Activated CD4-positive, alpha-beta T cell treated with anti-CD3 and anti-CD28 coated beads, Interleukin-2, amount 10 ng/mL, durations not matched to agents 24 days and 14 days (primary cell): ENCODE data around the gene PRKAG1. TPM values are rescaled to one million over a fixed set of nuclear protein-coding genes. Genes with fewer than 3 reads are reported as not detected.

Source experiments
- DNase-seq: peaks from one replicate; pipeline ENCODE4 v3.0.0; 2022
- H3K27ac Mint-ChIP-seq: one replicate; pipeline ENCODE4 v1.8.0; 2022; ENCODE audit warnings: mild to moderate bottlenecking, mixed read lengths
- H3K27me3 Mint-ChIP-seq: one replicate; pipeline ENCODE4 v1.8.0; 2022; ENCODE audit warnings: mixed read lengths
- H3K36me3 Mint-ChIP-seq: one replicate; pipeline ENCODE4 v1.8.0; 2022; ENCODE audit warnings: low read depth, mild to moderate bottlenecking, mixed read lengths
- H3K4me1 Mint-ChIP-seq: one replicate; pipeline ENCODE4 v1.8.0; 2021; ENCODE audit warnings: mixed read lengths
- H3K4me3 Mint-ChIP-seq: one replicate; pipeline ENCODE4 v1.8.0; 2022; ENCODE audit warnings: mild to moderate bottlenecking, moderate library complexity, mixed read lengths
- H3K9me3 Mint-ChIP-seq: one replicate; pipeline ENCODE4 v1.8.0; 2021; ENCODE audit warnings: mixed read lengths
- intact Hi-C: fragments of 100-400 bp; cut with micrococcal nuclease; formaldehyde crosslinking; loops from one replicate; pipeline ENCODE4 v1.15.1; 2023
- total RNA-seq: library from RNA; stranded (reverse); gene quantifications from 2 replicates; pipeline ENCODE4 v1.2.3, GENCODE V29; 2022

Gene PRKAG1
- total RNA-seq, 1 donor from 2014 or later: 75.3 TPM

GRCh38 chr12:48982397-48983080 is 36.0 kb downstream of the PRKAG1 start:
- H3K4me3 Mint-ChIP-seq: peak overlapping the region; percentile 73
- peaks cover 45% of the 10 kb centered on the region for H3K4me1 Mint-ChIP-seq
- H3K27ac Mint-ChIP-seq: no peak overlapping the region
- H3K9me3 Mint-ChIP-seq: no peaks in the 10 kb centered on the region
- DNase-seq: peak; percentile 55
- intact Hi-C loops: loop anchor here (5.0 kb wide), 1 partner anchor 980 kb away; the partner anchor contains the start of gene COL2A1
- peaks cover 2% of the 10 kb centered on the region for H3K36me3 Mint-ChIP-seq
- H3K27me3 Mint-ChIP-seq: peaks cover 84% of the 10 kb centered on the region

GRCh38 chr12:48981757-48982157 is 36.8 kb downstream of the PRKAG1 start:
- peaks cover 53% of the 10 kb centered on the region for H3K4me1 Mint-ChIP-seq

DNA sequence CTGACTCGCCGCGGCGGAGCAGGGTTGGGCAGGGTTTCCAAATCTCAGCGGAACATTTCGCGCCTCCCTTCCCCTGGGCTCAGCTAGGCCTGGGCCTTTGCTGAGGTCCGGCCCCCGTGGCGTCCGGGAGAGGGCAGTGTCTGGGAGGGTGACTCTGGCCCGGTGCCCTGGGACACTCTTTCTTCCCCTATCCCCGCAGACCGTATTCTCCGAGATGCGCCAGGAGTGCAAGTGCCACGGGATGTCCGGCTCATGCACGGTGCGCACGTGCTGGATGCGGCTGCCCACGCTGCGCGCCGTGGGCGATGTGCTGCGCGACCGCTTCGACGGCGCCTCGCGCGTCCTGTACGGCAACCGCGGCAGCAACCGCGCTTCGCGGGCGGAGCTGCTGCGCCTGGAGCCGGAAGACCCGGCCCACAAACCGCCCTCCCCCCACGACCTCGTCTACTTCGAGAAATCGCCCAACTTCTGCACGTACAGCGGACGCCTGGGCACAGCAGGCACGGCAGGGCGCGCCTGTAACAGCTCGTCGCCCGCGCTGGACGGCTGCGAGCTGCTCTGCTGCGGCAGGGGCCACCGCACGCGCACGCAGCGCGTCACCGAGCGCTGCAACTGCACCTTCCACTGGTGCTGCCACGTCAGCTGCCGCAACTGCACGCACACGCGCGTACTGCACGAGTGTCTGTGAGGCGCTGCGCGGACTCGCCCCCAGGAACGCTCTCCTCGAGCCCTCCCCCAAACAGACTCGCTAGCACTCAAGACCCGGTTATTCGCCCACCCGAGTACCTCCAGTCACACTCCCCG is 37.4 kb downstream of the PRKAG1 start:
- Mint-ChIP-seq H3K4me1 (peaks cover 55% of the 10 kb centered on the region), H3K4me3 (peak overlapping the region; percentile 73), H3K27me3 (peaks cover 87% of the 10 kb centered on the region), H3K9me3 (no peaks in the 10 kb centered on the region), H3K36me3 (peaks cover 2% of the 10 kb centered on the region), H3K27ac (peak overlapping the region; percentile 58)
- intact Hi-C loops: loop anchor here (1.0 to 5.0 kb wide), 3 partner anchors 10 to 979 kb away; partner anchors contain the start of genes COL2A1 and WNT10B
- peak; percentile 86 for DNase-seq

More at GRCh38 chr12:48981757-48982157, 36.8 kb downstream of the PRKAG1 start:
- no peak for DNase-seq
- Mint-ChIP-seq H3K27me3 (peaks cover 85% of the 10 kb centered on the region), H3K9me3 (no peaks in the 10 kb centered on the region), H3K27ac (peak overlapping the region; percentile 58), H3K36me3 (peaks cover 2% of the 10 kb centered on the region), H3K4me3 (peak overlapping the region; percentile 73)
- intact Hi-C loops: loop anchor here (5.0 kb wide), 1 partner anchor 979 kb away; the partner anchor contains the start of gene COL2A1

GRCh38 chr12:48980389-48980952 is 38.1 kb downstream of the PRKAG1 start:
- DNase-seq: peak; percentile 77
- Mint-ChIP-seq H3K36me3 (peaks cover 2% of the 10 kb centered on the region), H3K4me1 (peaks cover 55% of the 10 kb centered on the region), H3K9me3 (no peaks in the 10 kb centered on the region), H3K4me3 (peak overlapping the region; percentile 73), H3K27ac (peak overlapping the region; percentile 21), H3K27me3 (peaks cover 87% of the 10 kb centered on the region)
- intact Hi-C loops: loop anchor here (1.0 to 5.0 kb wide), 3 partner anchors 9 to 978 kb away; partner anchors contain the start of genes COL2A1 and WNT10B

- peaks cover 2% of the 10 kb centered on the region for H3K36me3 Mint-ChIP-seq
Observed at GRCh38 chr12:48979602-48980388, 38.8 kb downstream of the PRKAG1 start.

DNA sequence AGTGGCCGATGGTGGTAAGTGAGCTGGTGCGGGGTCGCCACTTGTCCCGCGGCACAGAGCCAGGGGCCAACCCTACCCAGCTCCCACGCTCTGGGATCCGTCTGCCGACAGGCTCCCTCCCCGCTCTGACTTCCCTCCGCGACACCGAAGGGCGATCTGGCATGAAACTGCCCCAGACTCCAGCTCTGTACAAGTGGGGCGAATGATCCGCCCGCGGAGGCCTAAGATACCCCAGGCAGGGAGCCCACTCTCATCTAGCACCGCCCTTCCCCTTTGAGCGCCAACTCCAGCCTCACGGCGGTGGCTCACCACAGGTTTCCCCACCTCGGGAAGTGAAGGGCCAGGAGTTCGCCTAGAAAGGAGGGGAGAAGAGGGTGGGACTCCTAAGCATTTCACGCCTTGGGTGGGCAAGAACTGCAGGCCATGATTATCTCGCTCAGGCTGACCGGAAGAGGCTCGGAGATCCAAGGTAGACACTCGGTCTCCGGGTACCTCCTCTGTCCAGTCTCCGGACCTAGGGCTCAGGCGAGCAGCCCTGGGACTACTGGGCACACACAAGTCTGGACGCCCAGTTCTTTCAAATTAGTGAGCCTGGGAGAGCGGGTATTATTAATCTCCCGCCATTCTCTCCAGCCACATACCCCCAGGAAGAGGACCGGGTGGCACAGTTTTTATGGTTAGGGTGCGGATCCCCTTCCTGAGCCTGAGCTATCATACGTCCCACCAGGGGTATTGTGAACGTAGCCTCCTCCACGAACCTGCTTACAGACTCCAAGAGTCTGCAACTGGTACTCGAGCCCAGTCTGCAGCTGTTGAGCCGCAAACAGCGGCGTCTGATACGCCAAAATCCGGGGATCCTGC is 39.6 kb downstream of the PRKAG1 start:
- peaks cover 88% of the 10 kb centered on the region for H3K27me3 Mint-ChIP-seq
- peak overlapping the region; percentile 67 for H3K27ac Mint-ChIP-seq
- peak; percentile 71 for DNase-seq
- H3K4me3 Mint-ChIP-seq: peak overlapping the region; percentile 73
- H3K9me3 Mint-ChIP-seq: no peaks in the 10 kb centered on the region
- peaks cover 55% of the 10 kb centered on the region for H3K4me1 Mint-ChIP-seq
- intact Hi-C loops: loop anchor here (1.0 to 5.0 kb wide), 4 partner anchors 9 to 363 kb away; partner anchors contain the start of gene DDX23
- peaks cover 2% of the 10 kb centered on the region for H3K36me3 Mint-ChIP-seq

More at GRCh38 chr12:48979602-48980388, 38.8 kb downstream of the PRKAG1 start:
- Mint-ChIP-seq H3K9me3 (no peaks in the 10 kb centered on the region), H3K4me3 (peak overlapping the region; percentile 73), H3K27me3 (peaks cover 87% of the 10 kb centered on the region), H3K27ac (no peak overlapping the region), H3K4me1 (peaks cover 55% of the 10 kb centered on the region)
- intact Hi-C loops: loop anchor here (1.0 to 5.0 kb wide), 7 partner anchors 8 to 977 kb away; partner anchors contain the start of genes COL2A1, DDX23 and WNT10B
- DNase-seq: peak; percentile 82

DNA sequence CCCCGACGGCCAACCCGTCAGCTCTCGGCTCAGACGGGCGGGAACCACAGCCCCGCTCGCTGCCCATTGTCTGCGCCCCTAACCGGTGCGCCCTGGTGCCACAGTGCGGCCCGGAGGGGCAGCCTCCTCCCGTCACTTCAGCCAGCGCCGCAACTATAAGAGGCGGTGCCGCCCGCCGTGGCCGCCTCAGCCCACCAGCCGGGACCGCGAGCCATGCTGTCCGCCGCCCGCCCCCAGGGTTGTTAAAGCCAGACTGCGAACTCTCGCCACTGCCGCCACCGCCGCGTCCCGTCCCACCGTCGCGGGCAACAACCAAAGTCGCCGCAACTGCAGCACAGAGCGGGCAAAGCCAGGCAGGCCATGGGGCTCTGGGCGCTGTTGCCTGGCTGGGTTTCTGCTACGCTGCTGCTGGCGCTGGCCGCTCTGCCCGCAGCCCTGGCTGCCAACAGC is 40.3 kb downstream of the PRKAG1 start, which contains the start of gene WNT1:
Gene WNT1, plus strand, starts transcription at position 32 of the 450 bp plus-strand sequence. Its CDS starts 329 bp downstream, at position 361.
- Mint-ChIP-seq H3K27me3 (peaks cover 86% of the 10 kb centered on the region), H3K4me3 (peak within 1 kb of the TSS; percentile 73), H3K27ac (peak within 1 kb of the TSS; percentile 72), H3K36me3 (peaks cover 2% of the 10 kb centered on the region), H3K9me3 (no peaks in the 10 kb centered on the region), H3K4me1 (peaks cover 52% of the 10 kb centered on the region)
- intact Hi-C loops: loop anchor here (2.0 to 5.0 kb wide), 2 partner anchors 126 to 364 kb away; partner anchors contain the start of gene DDX23
- DNase-seq: peak; percentile 70

- peak; percentile 94 for DNase-seq
- peak overlapping the region; percentile 72 for H3K27ac Mint-ChIP-seq
- H3K27me3 Mint-ChIP-seq: peaks cover 88% of the 10 kb centered on the region
- H3K4me3 Mint-ChIP-seq: peak overlapping the region; percentile 64
- H3K36me3 Mint-ChIP-seq: peaks cover 2% of the 10 kb centered on the region
- peaks cover 55% of the 10 kb centered on the region for H3K4me1 Mint-ChIP-seq
- no peaks in the 10 kb centered on the region for H3K9me3 Mint-ChIP-seq
- intact Hi-C loops: loop anchor here (2.0 to 5.0 kb wide), 3 partner anchors 21 to 365 kb away; partner anchors contain the start of genes ARF3 and DDX23
Observed at GRCh38 chr12:48977290-48978281, 41.0 kb downstream of the PRKAG1 start.

- H3K36me3 Mint-ChIP-seq: peaks cover 2% of the 10 kb centered on the region
- peaks cover 85% of the 10 kb centered on the region for H3K27me3 Mint-ChIP-seq
- intact Hi-C loops: loop anchor here (2.0 to 5.0 kb wide), 2 partner anchors 15 to 72 kb away; a partner anchor contains a TSS
- no peak overlapping the region for H3K4me3 Mint-ChIP-seq
- peak; percentile 84 for DNase-seq
- H3K4me1 Mint-ChIP-seq: peaks cover 41% of the 10 kb centered on the region
- H3K27ac Mint-ChIP-seq: no peak overlapping the region
- no peaks in the 10 kb centered on the region for H3K9me3 Mint-ChIP-seq
Observed at GRCh38 chr12:48973941-48974673, 44.5 kb downstream of the PRKAG1 start.

- Mint-ChIP-seq H3K4me1 (peaks cover 36% of the 10 kb centered on the region), H3K27me3 (peaks cover 86% of the 10 kb centered on the region), H3K36me3 (peaks cover 2% of the 10 kb centered on the region), H3K4me3 (no peak overlapping the region), H3K27ac (no peak overlapping the region), H3K9me3 (no peaks in the 10 kb centered on the region)
- intact Hi-C loops: loop anchor here (2.0 to 5.0 kb wide), 2 partner anchors 15 to 71 kb away; a partner anchor contains a TSS
- DNase-seq: peak; percentile 51
Observed at GRCh38 chr12:48973531-48973930, 45.0 kb downstream of the PRKAG1 start.
